Esophagus muscularis mucosa (tissue), 4 donors: ENCODE results near the gene NEK7. TPM values are rescaled to one million over a fixed set of nuclear protein-coding genes. Genes with fewer than 3 reads are reported as not detected.

ENCODE experiments used
- DNase-seq: peaks from one replicate; pipeline ENCODE4 v3.0.0-alpha.2; 2017; ENCODE audit errors: extremely low spot score
- H3K27ac ChIP-seq, 4 donors: fragments of 200-600 bp; sonication (generic); replicated peaks in 1 of 4; 1 replicate in 3 of 4; 2 replicates in 1 of 4; pipeline ENCODE4 v1.5.1; 2016 to 2019; ENCODE audit warnings: mild to moderate bottlenecking in 1 of 4
- H3K27me3 ChIP-seq, 4 donors: fragments of 200-600 bp; sonication (generic); one replicate each; pipeline versions ENCODE4 v1.5.1 to v1.6.0; 2016 to 2019
- H3K36me3 ChIP-seq, 4 donors: fragments of 200-600 bp; sonication (generic); one replicate each; pipeline ENCODE4 v1.5.1; 2016 to 2019
- H3K4me1 ChIP-seq, 4 donors: fragments of 200-600 bp; sonication (generic); one replicate each; pipeline ENCODE4 v1.5.1; 2016 to 2019
- H3K4me3 ChIP-seq, 4 donors: fragments of 200-600 bp; sonication (generic); 1 replicate in 2 of 4; 2 replicates in 2 of 4; pipeline ENCODE4 v1.5.1; 2016 to 2019; ENCODE audit warnings: mild to moderate bottlenecking in 4 of 4, moderate library complexity in 1 of 4
- H3K9me3 ChIP-seq, 4 donors: fragments of 200-600 bp; sonication (generic); 1 replicate in 3 of 4; 2 replicates in 1 of 4; pipeline ENCODE4 v1.5.1; 2016 to 2019
- EP300 ChIP-seq: sonication (generic); formaldehyde crosslinking; IDR thresholded peaks from one replicate; pipeline ENCODE4 v1.6.1; 2017; ENCODE audit warnings: antibody characterized with exemption
- POLR2A ChIP-seq: fragments of 450-650 bp; IDR thresholded peaks from one replicate; pipeline ENCODE4 v1.6.1; 2017; ENCODE audit warnings: antibody characterized with exemption, moderate library complexity, mild to moderate bottlenecking, low read depth
- POLR2AphosphoS5 ChIP-seq, 2 donors: sonication (generic); formaldehyde crosslinking; IDR thresholded peaks; one replicate each; pipeline ENCODE4 v1.6.1; 2017; ENCODE audit warnings: antibody characterized with exemption in 2 of 2
- WGBS: methylation state at CpG from one replicate; pipeline ENCODE4 v1.1.5; 2018; 5-methylcytosine and 5-hydroxymethylcytosine counted together
- intact Hi-C: fragments of 100-400 bp; cut with DNase I; formaldehyde crosslinking; loops from one replicate; pipeline ENCODE4 v1.15.1; 2023
- total RNA-seq, 4 donors: library from RNA; depleted of rRNA; stranded (reverse); fragments of >200 nt; gene quantifications; one replicate each; pipeline versions ENCODE4 v1.1.0 to v1.2.1, GENCODE V29; 2016
- TF ChIP-seq, protein P1 (sequence below), 3 experiments: fragments of 200-600 bp in 2 of 3; fragments of 450-650 bp in 1 of 3; sonication (generic) in 2 of 3; IDR thresholded peaks; one replicate each; pipeline ENCODE4 v1.5.1; 2017 to 2019; ENCODE audit warnings: antibody characterized with exemption in 3 of 3, mild to moderate bottlenecking in 2 of 3, moderate library complexity in 1 of 3

Gene NEK7
- total RNA-seq, 4 donors from 2014 or later: 110 to 196 (median 158) TPM

DNA sequence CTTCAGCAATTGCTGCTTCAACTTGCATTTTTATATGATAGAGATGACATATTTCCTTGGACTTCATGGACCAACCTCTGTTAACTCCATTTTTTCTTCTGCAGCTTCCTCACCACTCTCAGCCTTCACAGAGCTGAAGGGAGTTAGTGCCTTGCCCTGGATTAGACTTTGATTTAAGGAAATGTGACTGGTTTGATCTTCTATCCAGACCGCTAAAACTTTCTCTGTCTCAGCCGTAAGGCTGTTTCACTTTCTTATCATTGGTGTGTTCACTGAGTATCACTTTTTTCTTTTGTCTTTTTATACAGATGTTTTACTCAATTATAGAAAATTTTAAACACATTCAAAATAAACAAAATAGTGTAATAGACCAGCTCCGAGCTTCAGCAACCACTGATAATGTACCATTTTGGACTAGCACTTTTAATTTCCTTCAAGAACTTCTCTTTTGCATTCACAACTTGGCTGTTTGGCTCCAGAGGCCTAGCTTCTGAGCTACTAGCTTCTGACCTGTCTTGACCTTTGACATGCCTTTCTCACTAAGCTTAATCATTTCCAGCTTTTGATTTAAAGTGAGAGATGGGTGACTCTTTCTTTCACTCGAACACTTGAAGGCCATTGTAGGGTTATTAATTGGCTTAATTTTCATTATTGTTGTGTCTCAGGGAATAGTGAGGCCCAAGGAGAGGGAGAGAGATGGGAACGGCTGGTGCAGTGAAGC, 9.3 kb downstream of the NEK7 start:
- TF ChIP-seq EP300 (no peak), POLR2AphosphoS5 (IDR thresholded peaks at IDR 0.05) (no peak), POLR2A (no peak)
- TF ChIP-seq, protein P1, sequence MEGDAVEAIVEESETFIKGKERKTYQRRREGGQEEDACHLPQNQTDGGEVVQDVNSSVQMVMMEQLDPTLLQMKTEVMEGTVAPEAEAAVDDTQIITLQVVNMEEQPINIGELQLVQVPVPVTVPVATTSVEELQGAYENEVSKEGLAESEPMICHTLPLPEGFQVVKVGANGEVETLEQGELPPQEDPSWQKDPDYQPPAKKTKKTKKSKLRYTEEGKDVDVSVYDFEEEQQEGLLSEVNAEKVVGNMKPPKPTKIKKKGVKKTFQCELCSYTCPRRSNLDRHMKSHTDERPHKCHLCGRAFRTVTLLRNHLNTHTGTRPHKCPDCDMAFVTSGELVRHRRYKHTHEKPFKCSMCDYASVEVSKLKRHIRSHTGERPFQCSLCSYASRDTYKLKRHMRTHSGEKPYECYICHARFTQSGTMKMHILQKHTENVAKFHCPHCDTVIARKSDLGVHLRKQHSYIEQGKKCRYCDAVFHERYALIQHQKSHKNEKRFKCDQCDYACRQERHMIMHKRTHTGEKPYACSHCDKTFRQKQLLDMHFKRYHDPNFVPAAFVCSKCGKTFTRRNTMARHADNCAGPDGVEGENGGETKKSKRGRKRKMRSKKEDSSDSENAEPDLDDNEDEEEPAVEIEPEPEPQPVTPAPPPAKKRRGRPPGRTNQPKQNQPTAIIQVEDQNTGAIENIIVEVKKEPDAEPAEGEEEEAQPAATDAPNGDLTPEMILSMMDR (IDR thresholded peaks at IDR 0.05): no peak
- H3K9me3 ChIP-seq: no peaks in the 10 kb centered on the region
- no peak for DNase-seq
- peaks cover 68 to 77% (median 71%) of the 10 kb centered on the region in 4 donors for H3K4me1 ChIP-seq
- intact Hi-C loops: no loop called here
- no peaks in the 10 kb centered on the region for H3K36me3 ChIP-seq
- no peak overlapping the region for H3K27ac ChIP-seq
- no peak overlapping the region for H3K4me3 ChIP-seq
- 80% methylated on average over 5 of the region's 5 CpGs for WGBS
- no peaks in the 10 kb centered on the region for H3K27me3 ChIP-seq

DNA sequence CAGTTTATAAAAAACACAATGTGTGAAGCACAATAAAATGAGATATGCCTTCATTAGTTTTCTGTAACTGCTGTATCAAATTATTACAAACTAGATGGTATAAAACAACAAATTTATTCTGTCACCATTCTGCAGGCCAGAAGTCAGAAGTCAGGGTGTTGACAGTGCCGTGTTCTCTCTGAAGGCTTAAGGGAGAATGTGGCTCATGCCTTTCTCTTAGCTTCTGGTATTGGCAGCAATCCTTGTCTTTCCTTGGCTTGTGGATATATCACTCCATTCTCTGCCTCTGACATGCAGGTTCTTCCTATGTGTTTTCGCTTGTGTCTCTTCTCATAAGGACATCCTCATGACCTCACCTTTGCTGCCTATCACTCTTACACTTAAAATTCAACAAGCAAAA, 10.1 kb downstream of the NEK7 start:
- Histone ChIP-seq H3K27ac (no peak overlapping the region), H3K27me3 (no peaks in the 10 kb centered on the region), H3K36me3 (no peaks in the 10 kb centered on the region), H3K9me3 (no peaks in the 10 kb centered on the region), H3K4me1 (peaks cover 72 to 80% (median 75%) of the 10 kb centered on the region in 4 donors), H3K4me3 (no peak overlapping the region)
- no peak for DNase-seq
- 87% methylated on average over 2 of the region's 2 CpGs for WGBS
- intact Hi-C loops: no loop called here
- TF ChIP-seq POLR2AphosphoS5 (IDR thresholded peaks at IDR 0.05) (no peak), EP300 (no peak), POLR2A (no peak)
- TF ChIP-seq, protein P1 (IDR thresholded peaks at IDR 0.05): no peak

DNA sequence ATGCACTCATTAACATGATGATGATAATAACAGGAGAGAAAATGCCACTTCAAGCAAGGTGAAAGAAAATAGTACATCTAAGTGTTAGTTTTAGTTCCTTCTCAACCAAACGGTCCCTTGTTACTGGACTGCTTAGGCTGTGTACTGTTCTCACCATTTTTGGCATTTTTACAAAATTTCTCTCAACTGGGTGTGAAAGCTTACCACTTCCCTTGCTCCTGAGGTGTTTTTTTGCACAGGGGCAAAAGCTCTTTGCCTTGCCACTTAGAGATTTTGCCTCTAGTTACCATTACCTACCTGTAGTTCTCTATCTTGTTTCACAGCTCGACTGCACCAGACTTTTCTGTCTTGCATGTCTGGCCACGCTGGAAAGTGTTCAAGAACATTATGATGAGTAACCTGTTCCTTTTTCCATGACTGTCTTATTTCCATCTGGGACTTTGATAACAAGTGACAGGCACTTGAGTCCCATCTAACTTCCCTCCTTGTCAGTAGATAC, 10.7 kb downstream of the NEK7 start:
- Histone ChIP-seq H3K27me3 (no peaks in the 10 kb centered on the region), H3K4me1 (peaks cover 72 to 80% (median 75%) of the 10 kb centered on the region in 4 donors), H3K27ac (no peak overlapping the region), H3K4me3 (no peak overlapping the region), H3K9me3 (no peaks in the 10 kb centered on the region), H3K36me3 (no peaks in the 10 kb centered on the region)
- no peak for DNase-seq
- TF ChIP-seq POLR2A (no peak), POLR2AphosphoS5 (IDR thresholded peaks at IDR 0.05) (no peak), EP300 (no peak)
- TF ChIP-seq, protein P1 (IDR thresholded peaks at IDR 0.05): no peak
- WGBS: 38% methylated on average over 3 of the region's 3 CpGs
- intact Hi-C loops: no loop called here

DNA sequence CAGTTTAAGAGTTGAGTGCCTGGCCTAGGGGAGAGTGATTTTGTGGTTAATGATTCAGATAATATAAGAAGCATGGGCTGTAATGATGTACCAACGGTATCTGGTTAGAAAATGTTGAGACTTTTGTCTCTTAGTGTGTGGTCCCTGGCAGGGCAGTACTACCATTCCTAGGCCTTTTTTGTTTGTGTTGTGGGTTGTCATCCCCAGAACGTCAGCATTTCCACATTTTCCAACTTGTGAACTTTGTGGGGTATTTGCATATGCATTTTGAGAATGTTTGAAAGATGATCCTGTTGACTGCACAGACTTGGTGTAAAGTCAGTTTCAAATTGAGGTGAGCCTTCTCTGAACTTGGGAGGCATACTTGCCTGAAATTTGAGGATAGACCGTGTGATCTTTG, 11.4 kb downstream of the NEK7 start:
- intact Hi-C loops: no loop called here
- TF ChIP-seq POLR2AphosphoS5 (IDR thresholded peaks at IDR 0.05): no peak
- no peak for TF ChIP-seq EP300
- no peak for TF ChIP-seq POLR2A
- TF ChIP-seq, protein P1 (IDR thresholded peaks at IDR 0.05): no peak
- Histone ChIP-seq H3K4me1 (peaks cover 73 to 86% (median 80%) of the 10 kb centered on the region in 4 donors), H3K27me3 (no peaks in the 10 kb centered on the region), H3K27ac (no peak overlapping the region), H3K36me3 (no peaks in the 10 kb centered on the region), H3K9me3 (no peaks in the 10 kb centered on the region), H3K4me3 (no peak overlapping the region)
- WGBS: 51% methylated on average over 3 of the region's 3 CpGs
- no peak for DNase-seq
